ENCODE results near the gene RARS1. TPM values are rescaled to one million over a fixed set of nuclear protein-coding genes. Genes with fewer than 3 reads are reported as not detected.

The RARS1 gene
- total RNA-seq: 10 to 100 TPM; 72.2 to 87.9 (median 74.2) TPM

DNA sequence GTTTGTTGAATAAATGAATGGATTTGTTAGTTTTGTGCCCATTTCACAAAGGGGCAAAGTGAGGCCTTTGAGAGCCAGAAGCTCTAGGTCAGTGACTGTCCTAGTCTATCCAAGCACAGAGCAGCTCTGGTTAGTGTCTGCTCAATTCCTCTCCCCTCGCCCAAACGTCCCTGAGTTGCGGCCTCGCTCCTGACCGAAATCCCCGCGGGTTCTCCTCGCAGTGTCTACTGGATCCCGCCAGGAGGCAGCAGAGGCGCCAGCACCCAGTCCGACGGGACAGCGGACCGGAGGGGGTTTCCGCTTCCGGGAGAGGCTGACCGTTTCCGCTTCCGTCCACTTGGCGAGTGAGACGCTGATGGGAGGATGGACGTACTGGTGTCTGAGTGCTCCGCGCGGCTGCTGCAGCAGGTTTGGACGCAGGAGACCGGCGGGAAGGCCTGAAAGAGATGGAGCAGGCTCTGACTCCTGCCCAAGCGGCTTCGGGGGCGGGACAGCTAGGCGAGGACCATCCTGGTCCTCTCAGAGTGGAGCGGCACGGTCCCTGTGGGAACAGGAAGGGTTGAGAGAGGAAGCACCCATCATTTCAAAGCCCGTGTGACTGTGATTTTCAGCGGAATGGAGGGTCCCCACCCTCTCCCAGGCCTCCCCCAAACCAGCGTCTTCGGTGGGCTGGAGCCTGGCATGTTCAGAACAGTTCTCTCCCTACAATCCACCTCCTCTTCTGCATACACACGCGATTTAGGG is at the start of gene RARS1:
Gene RARS1 (plus strand): TSS at position 336 of the 744 bp plus-strand sequence. CDS start 28 bp downstream, at position 364.
- no peaks in the 10 kb centered on the region for H3K27me3 ChIP-seq
- intact Hi-C loops (cut with DNase I): loop anchor here (10.0 kb wide), 1 partner anchor 212 kb away; no protein-coding TSS in a partner anchor
- H3K9me3 ChIP-seq: no peaks in the 10 kb centered on the region
- H3K4me3 ChIP-seq (replicated peaks in 1 of 3): peak within 1 kb of the TSS; percentile 60 to 94 (median 78)
- peak; percentile 93 to 96 for DNase-seq
- peaks cover 22 to 32% of the 10 kb centered on the region in 2 donors for H3K36me3 ChIP-seq
- peaks cover 6 to 13% of the 10 kb centered on the region in 2 donors for H3K4me1 ChIP-seq
- H3K27ac ChIP-seq: peak within 1 kb of the TSS in 2 of 3 donors; percentile 51 to 69
- TF ChIP-seq, protein P1, sequence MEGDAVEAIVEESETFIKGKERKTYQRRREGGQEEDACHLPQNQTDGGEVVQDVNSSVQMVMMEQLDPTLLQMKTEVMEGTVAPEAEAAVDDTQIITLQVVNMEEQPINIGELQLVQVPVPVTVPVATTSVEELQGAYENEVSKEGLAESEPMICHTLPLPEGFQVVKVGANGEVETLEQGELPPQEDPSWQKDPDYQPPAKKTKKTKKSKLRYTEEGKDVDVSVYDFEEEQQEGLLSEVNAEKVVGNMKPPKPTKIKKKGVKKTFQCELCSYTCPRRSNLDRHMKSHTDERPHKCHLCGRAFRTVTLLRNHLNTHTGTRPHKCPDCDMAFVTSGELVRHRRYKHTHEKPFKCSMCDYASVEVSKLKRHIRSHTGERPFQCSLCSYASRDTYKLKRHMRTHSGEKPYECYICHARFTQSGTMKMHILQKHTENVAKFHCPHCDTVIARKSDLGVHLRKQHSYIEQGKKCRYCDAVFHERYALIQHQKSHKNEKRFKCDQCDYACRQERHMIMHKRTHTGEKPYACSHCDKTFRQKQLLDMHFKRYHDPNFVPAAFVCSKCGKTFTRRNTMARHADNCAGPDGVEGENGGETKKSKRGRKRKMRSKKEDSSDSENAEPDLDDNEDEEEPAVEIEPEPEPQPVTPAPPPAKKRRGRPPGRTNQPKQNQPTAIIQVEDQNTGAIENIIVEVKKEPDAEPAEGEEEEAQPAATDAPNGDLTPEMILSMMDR (IDR thresholded peaks at IDR 0.05): peak; percentile 63 to 99 (median 96)
- peak in 1 of 2 donors; percentile 84 for TF ChIP-seq POLR2A (IDR thresholded peaks at IDR 0.05)
- 0% methylated on average over 14 to 25 of the region's 40 CpGs for WGBS, 2 donors

DNA sequence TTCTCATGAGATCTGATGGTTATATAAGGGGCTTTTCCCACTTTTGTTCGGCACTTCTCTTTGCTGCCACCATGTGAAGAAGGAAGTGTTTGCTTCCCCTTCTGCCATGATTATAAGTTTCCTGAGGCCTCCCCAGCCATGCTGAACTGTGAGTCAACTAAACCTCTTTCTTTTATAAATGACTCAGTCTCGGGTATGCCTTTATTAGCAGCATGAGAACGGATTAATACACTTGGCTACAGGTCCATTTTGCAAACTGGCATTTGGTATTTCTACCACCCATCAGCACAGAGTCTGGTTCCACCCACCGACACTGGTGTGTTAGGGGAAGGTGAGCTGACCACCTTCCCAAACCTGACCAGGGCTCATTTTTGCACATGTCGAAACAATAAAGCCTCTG is 47.9 kb upstream of the RARS1 start:
- Histone ChIP-seq H3K27ac (no peak overlapping the region), H3K4me1 (no peaks in the 10 kb centered on the region), H3K4me3 (replicated peaks in 1 of 3) (no peak overlapping the region), H3K27me3 (no peaks in the 10 kb centered on the region), H3K36me3 (no peaks in the 10 kb centered on the region), H3K9me3 (no peaks in the 10 kb centered on the region)
- TF ChIP-seq POLR2A (IDR thresholded peaks at IDR 0.05): no peak
- WGBS, 2 donors: 83 to 85% methylated on average over 5 of the region's 5 CpGs
- no peak for DNase-seq
- intact Hi-C loops (cut with DNase I): no loop called here

DNA sequence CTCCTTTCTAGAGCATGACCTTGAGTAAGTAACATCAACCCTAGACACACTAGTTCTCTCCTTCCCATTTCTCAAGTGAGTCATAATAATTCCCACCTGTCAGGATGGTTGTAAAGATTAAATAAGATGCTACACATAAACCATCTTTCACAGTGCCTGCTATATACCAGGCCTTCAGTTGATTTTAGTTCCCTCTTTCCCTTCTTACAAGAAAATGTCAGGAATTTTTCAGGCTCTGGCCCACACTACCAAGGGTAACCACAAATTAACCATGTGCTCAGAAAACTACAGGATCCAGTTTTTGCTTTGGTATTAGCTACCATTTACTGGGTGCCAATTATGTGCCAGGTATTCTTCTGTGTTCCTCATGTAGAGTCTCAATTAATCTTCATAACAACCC is 42.7 kb upstream of the RARS1 start:
- intact Hi-C loops (cut with DNase I): no loop called here

DNA sequence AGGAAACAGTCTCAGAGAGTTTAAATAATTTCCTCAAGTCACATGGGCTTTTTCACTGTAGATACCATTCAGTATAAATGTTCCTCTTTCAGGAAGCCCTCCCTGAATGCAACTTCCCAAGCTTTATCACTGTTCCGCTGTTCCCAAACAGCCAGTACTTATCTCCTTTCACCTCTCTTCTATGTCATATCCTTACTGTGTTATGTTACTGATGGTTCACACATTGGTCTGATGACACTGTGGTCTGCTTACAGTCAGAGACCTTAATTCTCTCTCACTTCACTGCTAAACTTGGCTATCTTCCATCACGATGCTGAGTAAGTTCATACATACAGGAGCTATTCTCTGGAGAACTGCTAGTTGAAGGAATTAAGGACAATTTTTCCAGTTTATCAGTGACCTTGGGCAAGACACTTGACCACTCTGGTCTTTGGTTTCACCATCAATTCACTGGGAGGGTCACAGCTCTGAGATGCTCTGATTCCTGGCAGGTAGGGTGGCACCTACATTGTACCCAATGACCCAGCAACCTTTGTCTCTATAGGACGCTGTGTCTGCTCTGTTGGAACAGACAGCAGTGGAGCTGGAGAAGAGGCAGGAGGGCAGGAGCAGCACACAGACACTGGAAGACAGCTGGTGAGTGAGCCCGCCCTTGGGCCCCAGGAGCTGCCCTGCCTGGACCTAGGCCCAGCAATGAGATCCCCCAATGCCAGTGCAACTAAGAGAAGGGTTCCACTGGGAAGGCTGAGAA is 42.1 kb upstream of the RARS1 start:
- H3K9me3 ChIP-seq: no peaks in the 10 kb centered on the region
- no peak for TF ChIP-seq POLR2A (IDR thresholded peaks at IDR 0.05)
- TF ChIP-seq, protein P1 (IDR thresholded peaks at IDR 0.05): no peak
- intact Hi-C loops (cut with DNase I): no loop called here
- peaks cover 0 to 4% of the 10 kb centered on the region in 2 donors for H3K4me1 ChIP-seq
- no peak for DNase-seq
- 80 to 89% methylated on average over 4 of the region's 4 CpGs for WGBS, 2 donors
- H3K27ac ChIP-seq: no peak overlapping the region
- H3K36me3 ChIP-seq: no peaks in the 10 kb centered on the region
- H3K27me3 ChIP-seq: no peaks in the 10 kb centered on the region
- no peak overlapping the region for H3K4me3 ChIP-seq (replicated peaks in 1 of 3)

More for the DNA sequence above, 42.7 kb upstream of the RARS1 start:
- Histone ChIP-seq H3K4me3 (replicated peaks in 1 of 3) (no peak overlapping the region), H3K9me3 (no peaks in the 10 kb centered on the region), H3K27me3 (no peaks in the 10 kb centered on the region), H3K4me1 (no peaks in the 10 kb centered on the region), H3K36me3 (no peaks in the 10 kb centered on the region), H3K27ac (no peak overlapping the region)
- no peak for TF ChIP-seq POLR2A (IDR thresholded peaks at IDR 0.05)
- TF ChIP-seq, protein P1 (IDR thresholded peaks at IDR 0.05): no peak
- DNase-seq: no peak

DNA sequence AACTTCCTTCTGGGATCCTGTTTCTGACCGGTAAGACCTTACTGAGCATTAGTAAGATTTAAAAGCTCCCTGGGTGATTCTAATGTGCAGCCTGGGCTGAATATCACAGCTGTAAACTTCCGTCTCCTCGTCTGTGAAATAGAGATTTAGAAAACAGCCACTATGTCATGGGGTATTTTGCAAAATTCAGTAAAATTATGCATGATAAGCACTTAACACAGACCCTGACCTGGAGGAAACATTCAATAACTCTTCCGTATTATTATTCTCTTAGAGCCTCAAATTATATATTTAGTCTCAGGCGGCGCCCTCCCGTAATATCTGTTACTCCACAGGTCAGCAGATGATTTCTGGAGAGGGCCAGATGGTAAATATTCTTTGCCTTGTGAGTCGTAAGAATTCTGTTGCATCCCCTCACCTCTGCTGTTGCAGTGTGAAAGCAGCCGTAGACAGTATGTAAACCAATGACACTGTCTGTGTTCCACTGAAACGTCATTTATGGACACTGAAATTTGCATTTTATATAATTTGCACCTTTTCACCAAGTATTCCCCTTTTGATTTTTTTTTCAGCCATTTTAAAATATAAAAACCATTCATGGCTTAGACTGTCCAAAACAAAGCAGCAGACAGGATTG is 39.2 kb upstream of the RARS1 start:
- Histone ChIP-seq H3K9me3 (no peaks in the 10 kb centered on the region), H3K27me3 (no peaks in the 10 kb centered on the region), H3K36me3 (no peaks in the 10 kb centered on the region), H3K4me1 (peaks cover 0 to 6% of the 10 kb centered on the region in 2 donors), H3K4me3 (replicated peaks in 1 of 3) (no peak overlapping the region), H3K27ac (no peak overlapping the region)
- intact Hi-C loops (cut with DNase I): no loop called here
- 88 to 89% methylated on average over 10 of the region's 10 CpGs for WGBS, 2 donors
- DNase-seq: no peak
- TF ChIP-seq, protein P1 (IDR thresholded peaks at IDR 0.05): no peak
- no peak for TF ChIP-seq POLR2A (IDR thresholded peaks at IDR 0.05)

All from thyroid gland (tissue), 4 donors.